HG03457 (cell line): Measurements from ENCODE around the gene MRPL1.
"Not testable (repeated sequence)": the region's sequence is repeated elsewhere in the genome, so short reads cannot be mapped to it uniquely, and the experiment has no call there.

Experiments
- ATAC-seq: cut with Tn5 transposase; IDR thresholded peaks from one replicate; pipeline ENCODE4 v1.9.1; 2021; ENCODE audit warnings: moderate number of reproducible peaks; ENCODE audit not compliant: unreplicated experiment

MRPL1 gene

DNA sequence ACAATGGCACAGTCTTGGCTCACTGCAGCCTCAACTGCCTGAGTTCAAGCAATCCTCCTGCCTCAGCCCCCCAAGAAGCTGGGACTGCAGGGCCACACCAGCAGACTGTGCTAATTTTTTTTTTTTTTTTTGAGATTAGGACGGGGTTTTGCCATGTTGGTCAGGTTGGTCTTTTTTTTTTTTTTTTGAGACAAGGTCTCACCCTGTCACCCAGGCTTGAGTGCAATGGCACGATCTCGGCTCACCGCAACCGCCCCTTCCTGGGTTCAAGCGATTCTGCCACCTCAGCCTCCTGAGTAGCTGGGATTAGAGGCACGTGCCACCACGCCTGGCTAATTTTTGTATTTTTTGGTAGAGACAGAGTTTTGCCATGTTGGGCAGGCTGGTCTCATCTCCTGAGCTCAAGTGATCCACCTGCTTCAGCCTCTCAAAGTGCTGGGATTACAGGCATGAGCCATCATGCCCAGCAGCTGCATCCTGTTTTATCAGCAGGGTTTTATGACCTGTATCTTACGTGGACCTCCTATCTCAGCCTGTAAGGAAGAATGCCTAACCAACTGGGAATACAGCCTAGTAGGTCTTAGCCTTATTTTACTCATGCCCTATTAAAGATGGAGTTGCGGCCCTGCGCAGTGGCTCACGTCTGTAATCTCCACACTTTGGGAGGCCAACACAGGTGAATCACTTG is 13.2 kb upstream of the MRPL1 start:
- ATAC-seq: no peak

DNA sequence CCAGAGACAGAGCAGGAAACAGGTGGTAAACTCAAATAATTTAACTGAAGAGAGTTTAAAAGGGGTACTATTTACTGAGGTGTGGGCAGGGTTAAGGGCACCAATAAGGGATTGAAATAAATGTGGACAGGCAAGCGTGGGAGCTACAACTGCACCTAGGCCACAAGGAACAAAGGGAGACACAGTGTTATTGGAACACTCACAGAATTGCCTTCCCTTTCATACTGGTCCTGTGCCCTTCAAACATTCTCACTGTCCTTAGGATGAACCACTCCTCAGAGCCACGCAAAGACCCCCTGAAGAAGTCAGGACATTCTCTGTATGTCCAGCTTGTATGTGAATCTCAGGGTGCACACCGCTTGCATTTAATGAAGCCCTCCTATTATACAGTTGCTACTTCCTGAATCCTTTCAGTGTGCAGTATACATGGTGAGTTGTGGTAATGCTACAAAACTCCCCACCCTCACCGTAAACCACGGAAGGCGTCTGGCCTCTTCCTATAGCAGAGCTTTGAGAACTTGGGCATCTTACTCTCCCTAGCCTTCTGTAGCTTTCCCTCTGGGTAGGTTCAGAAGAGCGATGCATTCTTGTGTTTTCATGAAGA is 9.6 kb upstream of the MRPL1 start:
- peak; percentile 93 for ATAC-seq

DNA sequence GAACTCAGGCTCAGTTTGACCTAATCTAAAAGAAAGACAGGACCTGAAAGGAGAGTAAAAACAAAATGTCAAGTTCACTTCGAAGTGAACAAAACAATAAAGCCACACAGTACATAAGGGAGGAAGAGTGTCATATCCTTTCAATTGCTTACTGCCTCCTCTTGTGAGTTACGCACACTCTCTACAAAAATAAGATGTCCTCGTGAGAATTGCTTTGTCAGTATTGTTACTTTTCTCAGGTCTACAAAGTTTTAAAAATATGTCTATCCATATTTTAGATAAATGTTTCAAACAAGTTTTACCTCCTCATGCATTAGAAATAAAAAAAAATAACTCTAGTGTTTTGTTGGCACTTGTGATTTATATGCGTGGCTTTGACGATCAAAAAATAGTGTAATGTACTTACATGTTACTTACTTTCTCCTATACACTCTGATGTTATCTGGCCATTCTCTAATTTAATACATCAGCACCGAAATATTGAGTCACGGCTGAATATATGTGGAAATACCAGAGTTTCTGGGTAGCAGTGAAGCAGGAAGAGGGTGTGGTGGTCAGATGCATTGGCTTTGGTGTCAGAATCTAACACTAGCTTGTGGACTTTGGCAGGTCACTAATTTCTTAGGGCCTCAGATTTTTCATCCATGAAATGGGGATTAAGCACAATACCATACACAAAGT is 8.1 kb upstream of the MRPL1 start:
- no peak for ATAC-seq

DNA sequence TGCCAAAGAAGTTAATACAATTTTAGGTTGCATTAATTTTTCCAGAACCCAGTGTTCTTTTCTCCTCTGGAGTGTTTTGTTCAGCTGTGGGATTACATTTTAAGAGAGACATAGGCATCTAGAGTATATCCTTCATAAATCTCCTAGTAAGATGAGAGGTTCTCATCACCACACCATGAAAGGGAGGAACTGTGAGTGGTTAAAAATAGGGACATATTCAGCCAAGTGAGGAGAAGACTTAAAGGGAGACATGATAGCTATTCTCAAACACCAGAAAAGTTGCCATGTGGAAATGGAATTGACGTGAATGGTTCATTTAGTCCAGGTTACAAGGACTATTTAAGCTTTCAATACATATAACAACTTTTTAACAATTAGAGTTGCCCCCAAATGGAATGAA is 6.5 kb upstream of the MRPL1 start:
- ATAC-seq: no peak

DNA sequence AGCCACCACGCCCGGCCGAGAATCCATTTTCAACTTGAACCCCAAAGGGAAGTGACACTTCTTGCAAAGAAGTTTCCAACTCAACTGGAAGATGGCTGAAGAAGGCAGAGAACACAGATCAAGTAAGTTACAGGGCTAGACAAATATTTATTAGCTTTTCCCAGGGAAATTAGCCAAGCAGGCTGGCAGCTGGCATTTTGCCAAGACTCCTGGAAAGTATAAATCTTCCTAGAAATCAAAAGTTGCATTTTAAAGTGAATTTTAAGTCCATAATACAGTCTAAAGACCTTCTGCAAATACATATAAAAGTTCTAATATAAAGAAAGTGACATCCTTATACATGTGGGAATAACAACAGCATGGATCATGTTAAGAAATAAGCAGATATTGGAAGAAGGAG is 3.4 kb upstream of the MRPL1 start:
- ATAC-seq: no peak

DNA sequence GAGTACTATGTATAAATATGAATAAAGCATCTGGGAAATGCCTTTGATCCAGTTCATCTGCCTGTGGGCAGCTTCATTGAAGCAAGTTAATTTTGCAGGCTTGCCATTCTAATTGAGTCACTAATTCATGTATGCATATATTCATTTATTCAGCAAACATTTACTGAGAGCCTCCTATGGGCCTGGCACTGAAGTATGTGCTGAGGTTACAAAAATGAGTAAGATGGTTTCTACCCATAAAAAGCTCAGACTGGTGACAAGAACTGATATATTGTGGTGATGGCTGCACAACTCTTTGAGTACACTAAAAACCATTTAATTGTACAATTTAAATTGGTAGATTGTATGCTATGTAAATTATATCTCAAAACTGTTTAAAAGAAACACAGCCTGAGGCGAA is 1.1 kb upstream of the MRPL1 start:
- ATAC-seq: no peak

DNA sequence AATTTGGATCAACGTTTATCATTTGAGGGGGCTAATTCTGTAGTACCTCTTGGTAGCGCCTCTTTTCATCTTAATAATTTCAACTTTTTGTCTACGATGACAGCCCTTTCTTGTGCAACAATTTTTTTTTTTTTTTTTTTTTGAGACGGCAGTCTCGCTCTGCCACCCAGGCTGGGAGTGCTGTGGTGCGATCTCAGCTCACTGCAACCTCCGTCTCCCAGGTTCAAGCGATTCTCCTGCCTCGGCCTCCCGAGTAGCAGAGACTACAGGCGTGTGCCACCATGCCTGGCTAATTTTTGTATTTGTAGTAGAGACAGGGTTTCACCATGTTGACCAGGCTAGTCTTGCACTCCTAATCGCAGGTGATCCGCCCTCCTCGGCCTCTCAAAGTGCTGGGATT is 711 bp downstream of the MRPL1 start:
- not testable (repeated sequence) for ATAC-seq

DNA sequence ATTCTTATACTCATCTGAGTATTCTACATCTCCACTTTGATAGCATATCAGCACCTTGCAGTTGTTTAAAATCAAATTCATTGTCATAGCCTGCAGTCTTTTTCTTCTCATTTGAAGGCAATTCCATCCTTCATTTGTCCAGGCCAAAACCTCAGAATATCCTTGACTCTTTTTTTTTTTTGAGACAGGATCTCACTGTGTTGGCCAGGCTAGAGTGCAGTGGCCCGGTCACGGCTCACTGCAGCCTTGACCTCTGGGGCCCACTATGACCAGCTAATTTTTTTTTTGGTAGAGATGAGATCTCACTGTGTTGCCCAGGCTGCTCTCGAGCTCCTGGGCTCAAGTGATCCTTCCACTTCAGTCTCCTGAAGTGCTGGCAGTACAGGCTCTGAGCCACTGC is 2.6 kb downstream of the MRPL1 start:
- no peak for ATAC-seq

DNA sequence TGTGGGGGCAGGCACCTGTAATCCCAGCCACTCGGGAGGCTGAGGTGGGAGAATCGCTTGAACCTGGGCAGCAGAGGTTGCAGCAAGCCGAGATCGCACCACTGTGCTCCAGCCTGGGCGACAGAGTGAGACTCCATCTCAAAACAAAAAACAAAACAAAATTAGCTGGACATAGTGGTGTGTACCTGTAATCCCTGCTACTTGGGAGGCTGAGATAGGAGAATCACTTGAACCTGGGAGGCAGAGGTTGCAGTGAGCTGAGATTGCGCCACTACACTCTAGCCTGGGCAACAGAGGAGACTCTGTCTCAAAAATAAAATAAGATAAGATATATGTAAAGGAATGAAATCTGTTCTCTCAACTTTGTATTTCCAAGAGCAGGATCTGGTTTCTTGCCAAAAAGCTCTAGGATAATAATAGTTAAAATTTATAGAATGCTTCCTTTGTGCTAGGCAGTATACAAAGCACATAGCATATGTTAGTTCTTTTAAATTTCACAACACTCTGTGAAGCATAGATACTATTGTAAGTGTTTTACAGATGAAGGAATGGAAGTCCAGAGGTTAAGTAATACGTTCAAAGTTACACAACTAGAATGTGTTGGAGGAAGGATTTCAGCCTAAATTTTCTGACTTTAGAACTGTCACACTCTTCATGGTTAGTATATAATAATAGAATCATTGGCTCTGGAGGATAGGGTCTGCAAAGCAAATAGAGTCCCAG is 10.3 kb downstream of the MRPL1 start:
- no peak for ATAC-seq

DNA sequence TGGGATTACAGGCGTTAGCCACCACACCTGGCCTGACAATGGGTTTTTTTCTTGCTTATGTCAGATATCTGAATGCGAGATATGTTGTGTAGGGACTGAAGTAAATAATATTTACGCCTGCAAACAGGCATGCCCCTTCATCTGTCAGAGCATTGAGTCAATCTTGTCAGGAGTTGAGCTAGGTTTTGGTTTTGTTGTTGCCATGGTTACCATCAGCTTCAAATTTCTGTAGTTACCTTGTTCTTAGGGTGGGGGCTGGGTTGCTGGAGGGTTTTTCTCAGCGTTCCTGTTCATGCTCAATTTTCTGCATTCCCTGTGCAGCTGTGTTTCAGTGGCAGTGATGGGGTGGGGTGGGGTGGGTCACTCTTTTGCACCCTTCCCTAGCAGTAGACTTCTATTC is 14.5 kb downstream of the MRPL1 start:
- no peak for ATAC-seq

DNA sequence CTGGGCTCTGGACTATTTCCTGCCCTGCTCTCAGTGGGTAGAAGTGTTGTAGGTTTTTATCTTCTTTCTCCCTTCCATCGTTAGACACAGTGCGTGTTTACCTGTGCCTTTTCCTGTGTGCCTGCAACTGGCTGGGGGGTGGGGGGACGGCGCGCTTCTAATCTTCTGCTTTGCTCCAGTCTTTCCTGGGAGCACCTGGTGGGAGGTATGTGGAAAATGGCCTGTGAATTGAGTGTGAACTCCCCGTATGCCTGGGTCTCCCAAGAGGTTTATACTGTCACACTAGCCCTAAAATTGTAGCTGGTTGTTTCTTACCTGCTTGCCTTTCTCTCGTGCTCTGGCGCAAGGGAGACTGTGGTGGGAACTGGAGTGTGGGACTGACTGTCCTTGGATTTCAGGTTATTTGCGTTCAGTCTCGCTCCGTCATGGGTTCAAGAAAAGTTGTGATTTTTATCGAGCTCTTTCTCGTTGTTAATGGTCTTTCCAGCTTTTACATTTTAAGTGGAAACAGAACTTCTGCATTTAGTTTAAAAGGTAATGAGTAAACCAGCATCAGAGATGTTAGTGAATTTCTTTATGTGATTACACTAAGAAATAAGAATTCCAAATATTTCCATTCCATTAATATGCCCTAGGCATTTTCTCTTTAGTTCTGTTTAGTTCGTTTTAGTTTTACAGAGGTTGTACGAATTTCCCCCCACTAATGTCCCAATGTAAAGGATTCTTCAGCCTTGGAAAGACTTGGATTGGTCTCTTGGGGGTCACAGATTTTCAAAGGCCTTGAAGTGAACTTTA is 15.3 kb downstream of the MRPL1 start:
- no peak for ATAC-seq

DNA sequence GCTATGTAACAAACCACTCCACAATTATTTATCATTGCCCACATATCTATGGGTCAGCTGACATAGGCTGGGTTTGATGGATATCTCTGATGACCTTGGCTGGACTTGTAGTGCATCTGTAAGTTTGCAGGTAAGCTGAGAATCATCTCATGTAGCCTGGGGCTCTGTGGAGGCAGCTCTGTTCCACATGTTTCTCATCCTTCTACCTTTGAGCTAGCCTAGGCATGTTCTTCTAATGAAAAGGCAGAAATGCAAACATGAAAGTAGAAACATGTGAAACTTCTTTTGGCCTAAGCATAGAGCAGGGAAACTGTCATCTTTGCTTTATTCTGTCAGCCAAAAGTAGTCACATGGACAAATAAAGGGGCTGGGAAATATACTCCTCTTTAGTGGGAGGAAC is 18.2 kb downstream of the MRPL1 start:
- ATAC-seq: no peak

DNA sequence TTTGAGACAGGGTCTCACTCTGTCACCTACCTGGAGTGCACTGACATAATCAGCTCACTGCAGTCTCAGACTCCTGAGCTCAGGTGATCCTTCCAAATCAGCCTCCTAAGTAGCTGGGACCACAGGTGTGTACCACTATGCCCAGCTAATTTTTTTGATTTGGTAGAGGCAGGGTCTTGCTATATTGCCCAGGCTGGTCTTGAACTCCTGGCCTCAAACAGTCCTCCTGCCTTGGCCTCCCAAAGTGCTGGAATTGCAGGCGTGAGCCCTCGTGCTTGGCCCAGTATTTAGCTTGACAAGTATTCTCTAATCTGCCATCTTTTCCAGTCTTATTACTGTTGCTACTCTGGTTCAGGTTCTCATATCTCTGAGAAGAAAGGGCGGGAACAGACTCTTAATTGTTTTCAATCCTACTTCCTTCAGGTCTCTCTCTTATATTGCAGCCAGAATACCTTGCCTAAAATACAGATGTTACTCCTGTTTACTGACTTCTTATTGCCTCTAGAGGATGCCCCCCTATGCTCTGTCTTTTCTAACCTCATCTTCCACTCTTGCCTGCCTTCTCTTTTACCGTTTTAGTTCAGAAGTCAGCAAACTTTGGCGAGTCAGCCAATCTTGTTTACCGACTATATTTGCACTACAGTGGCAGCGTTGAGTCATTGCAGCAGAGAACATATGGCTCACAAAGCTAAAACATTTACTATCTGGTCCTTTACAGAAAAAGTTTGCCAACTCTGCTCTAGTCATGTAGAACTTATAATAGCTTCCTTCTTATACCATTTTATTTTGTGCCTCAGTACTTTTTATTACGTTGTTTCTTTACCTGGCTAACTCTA is 19.0 kb downstream of the MRPL1 start:
- no peak for ATAC-seq

DNA sequence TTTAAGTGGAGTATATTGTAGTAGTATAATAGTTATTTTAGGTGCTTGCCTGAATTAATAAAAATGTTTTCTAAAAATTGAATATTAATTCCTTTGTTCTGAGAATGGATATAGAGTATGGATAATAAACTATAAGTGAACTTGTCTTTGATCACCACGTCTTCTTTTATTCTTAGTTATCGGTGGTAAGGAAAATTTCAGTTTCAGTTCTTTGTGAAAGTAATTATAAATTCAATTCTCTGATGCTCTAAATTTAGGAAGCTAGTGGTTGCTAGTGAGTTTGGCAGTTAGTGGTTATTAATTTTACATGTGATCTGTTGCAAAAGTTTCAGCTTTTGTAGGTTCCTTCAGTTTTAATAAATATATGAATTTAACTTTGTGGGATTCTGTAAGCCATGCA is 30.8 kb downstream of the MRPL1 start:
- ATAC-seq: peak; percentile 62

DNA sequence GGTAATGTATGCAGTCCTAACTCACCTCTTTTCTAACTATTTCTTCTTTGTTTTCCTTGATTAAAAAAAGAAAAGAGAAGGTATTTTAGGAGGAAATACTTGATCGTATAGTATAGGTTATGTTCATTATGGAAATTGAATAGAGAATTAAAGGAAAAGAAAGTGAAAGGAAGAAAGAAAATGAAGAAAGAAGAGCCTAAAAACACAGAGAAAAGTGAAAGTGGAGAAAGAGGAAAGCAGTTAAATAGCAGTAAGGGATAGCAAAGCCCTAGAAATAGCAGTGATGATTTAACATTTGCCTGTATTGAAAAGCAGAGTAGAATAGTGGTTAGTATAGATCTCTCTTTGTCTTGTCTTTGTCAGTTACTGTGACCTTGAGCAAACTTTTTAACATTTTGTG is 37.0 kb downstream of the MRPL1 start:
- no peak for ATAC-seq

DNA sequence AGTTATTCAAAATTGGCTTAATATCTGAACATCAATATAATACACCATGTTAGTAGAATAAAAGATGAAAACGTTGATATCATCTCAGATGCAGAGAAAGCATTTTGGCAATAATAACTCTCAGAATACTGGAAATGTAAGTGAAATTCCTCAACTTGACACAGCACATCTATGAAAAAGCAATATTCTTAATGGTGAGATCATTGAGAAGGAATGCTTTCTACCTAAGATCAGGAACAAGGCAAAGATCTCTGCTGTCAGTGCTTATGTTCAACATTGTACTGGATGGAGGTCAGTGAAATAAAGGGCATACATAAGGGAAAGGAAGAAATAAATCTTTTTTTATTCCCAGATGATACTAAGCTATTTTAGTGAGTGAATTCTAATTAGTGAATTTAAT is 40.6 kb downstream of the MRPL1 start:
- no peak for ATAC-seq

DNA sequence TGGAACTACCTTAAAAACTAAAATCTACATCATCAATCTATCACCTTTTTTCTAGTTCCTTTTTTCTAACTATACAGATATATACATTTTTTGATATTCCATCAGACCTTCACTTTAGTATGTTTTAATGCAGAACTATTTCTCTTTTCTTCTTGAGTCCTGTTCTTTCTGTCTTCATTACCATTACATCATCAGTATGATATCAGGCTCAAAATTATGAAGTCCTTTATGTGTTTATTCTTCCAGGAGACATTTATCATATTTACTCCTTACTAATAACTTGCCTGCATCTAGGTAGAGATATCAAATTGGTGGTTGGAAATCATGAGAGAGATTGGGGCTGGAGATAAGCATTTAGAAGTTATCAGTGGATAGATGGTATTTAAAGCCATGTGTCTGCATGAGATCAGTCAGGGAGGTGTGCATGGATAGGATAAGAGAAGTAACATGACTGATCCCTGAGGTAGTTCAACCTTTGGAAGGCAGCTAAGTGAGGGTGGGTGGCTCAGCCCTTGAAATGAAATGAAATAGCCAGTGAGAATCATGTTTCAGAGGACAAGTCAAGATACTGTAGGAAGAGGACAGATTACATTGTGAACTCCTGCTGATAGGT is 43.1 kb downstream of the MRPL1 start:
- ATAC-seq: no peak

DNA sequence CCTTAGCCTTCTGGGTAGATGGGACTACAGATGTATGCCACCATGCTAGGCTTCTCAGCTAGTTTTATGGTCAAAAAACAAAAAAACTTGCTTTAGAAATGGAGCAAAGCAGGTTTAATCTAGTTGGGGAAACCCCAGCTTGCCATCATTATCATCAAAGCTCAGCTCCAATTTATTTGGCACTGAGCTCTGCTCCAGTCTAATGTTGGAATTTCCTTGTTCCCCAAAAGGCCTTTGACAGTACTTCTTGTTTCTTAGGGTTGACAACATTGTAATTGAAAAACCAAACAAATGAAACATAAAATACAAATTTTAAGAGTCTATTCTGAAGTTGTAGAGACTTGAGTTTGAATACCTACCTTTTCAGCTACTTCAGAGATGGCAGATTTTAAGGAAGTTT is 48.0 kb downstream of the MRPL1 start:
- ATAC-seq: no peak

DNA sequence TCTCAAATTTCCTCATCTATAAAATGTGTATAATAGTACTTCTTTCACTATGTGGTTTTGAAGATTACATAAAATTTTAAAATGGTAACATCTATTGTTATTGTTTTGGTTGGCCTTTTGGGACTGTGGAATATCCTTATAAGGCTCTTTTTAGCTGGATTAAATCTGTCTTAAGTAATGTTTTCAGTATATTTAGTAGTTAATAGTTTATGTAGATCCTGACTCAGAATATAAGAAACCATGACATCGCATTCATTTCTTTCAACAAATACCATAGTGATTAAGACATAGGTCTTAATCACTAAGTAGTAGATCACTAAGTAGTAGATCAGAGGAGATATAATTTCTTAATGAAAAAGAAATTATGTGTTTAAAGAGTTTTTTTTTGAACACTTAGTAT is 48.5 kb downstream of the MRPL1 start:
- ATAC-seq: no peak
